Measurements from ENCODE around the gene ABCC5. TPM values are rescaled to one million over a fixed set of nuclear protein-coding genes. Genes with fewer than 3 reads are reported as not detected.

ABCC5 gene
- total and polyA plus RNA-seq, 12 donors = 12.1 to 89.6 (median 40.9) TPM

GRCh38 chr3:184058029-184058428 lies 40.3 kb upstream of the ABCC5 start:
- intact Hi-C loops (cut with DNase I) = no loop called here
- H3K4me3 ChIP-seq = no peak overlapping the region
- ATAC-seq (no peak), DNase-seq (no peak)
- WGBS, 2 donors = 61 to 67% methylated on average over 9 of the region's 9 CpGs
- H3K4me1 ChIP-seq = no peaks in the 10 kb centered on the region
- no peak overlapping the region for H3K27ac ChIP-seq
- H3K27me3 ChIP-seq = peaks cover 0 to 3% (median 0%) of the 10 kb centered on the region in 7 donors
- no peaks in the 10 kb centered on the region for H3K9me3 ChIP-seq
- H3K36me3 ChIP-seq = no peaks in the 10 kb centered on the region
- TF ChIP-seq, protein P1, sequence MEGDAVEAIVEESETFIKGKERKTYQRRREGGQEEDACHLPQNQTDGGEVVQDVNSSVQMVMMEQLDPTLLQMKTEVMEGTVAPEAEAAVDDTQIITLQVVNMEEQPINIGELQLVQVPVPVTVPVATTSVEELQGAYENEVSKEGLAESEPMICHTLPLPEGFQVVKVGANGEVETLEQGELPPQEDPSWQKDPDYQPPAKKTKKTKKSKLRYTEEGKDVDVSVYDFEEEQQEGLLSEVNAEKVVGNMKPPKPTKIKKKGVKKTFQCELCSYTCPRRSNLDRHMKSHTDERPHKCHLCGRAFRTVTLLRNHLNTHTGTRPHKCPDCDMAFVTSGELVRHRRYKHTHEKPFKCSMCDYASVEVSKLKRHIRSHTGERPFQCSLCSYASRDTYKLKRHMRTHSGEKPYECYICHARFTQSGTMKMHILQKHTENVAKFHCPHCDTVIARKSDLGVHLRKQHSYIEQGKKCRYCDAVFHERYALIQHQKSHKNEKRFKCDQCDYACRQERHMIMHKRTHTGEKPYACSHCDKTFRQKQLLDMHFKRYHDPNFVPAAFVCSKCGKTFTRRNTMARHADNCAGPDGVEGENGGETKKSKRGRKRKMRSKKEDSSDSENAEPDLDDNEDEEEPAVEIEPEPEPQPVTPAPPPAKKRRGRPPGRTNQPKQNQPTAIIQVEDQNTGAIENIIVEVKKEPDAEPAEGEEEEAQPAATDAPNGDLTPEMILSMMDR (IDR thresholded peaks at IDR 0.05) = no peak

DNA sequence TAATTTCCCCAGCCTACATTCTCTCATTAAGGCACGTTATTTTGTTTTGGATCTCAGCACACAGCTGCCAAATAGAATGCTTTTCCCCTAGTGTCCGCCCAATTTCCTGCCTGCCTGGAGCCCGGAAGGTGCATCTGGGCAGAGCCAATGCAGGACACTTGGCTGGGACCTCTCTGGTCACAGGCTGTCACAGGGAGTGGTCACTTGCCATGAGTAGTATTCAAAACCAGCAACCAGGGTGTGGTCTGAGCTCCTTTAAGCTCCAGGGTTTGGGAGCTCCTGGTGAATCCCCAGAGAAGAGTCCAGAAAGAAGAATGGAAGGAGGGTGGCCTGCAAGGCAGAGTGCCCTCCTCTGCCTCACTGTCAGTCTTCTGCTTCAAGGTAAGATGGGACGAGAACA lies 35.1 kb upstream of the ABCC5 start, which contains the start of gene HTR3C:
TSS of gene HTR3C (plus strand) at position 281 of the 400 bp plus-strand sequence. CDS start at position 315, 34 bp downstream.
- intact Hi-C loops (cut with DNase I) = no loop called here
- TF ChIP-seq, protein P1 (IDR thresholded peaks at IDR 0.05) = no peak
- no peaks in the 10 kb centered on the region for H3K9me3 ChIP-seq

DNA sequence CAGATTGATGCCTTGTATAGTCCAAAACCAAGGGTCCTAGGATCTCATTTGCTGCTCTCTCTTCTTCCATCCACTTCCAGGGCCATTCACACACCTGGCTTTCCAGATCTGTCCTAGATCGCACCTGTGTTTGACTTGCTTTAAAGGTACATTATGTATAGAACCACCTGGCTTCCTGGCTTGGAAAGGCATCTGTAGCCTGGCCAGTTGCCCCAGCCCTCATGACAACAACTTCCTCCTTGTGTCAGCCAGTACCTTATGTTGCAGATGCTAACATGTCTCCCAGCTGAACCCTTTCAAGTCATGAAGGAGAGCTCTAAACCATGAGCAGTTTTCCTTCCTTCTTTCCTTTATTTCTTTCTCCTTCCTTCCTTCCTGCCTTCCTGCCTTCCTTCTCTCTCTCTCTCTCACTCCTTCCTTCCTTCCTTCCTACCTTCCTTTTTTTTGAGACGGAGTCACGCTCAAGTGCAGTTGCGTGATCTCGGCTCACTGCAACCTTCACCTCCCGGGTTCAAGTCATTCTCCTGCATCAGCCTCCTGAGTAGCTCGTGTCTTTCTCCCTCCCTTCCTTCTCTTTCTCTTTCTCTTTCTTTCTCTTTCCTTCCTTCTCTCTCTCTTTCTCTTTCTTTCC lies 32.6 kb upstream of the ABCC5 start:
- no peaks in the 10 kb centered on the region for H3K27me3 ChIP-seq
- no peak for DNase-seq
- ATAC-seq = no peak
- no peak overlapping the region for H3K4me3 ChIP-seq
- TF ChIP-seq, protein P1 (IDR thresholded peaks at IDR 0.05) = no peak
- intact Hi-C loops (cut with DNase I) = no loop called here
- H3K9me3 ChIP-seq = no peaks in the 10 kb centered on the region
- H3K36me3 ChIP-seq = no peaks in the 10 kb centered on the region
- WGBS, 2 donors = 80 to 85% methylated on average over 7 of the region's 7 CpGs
- H3K4me1 ChIP-seq = no peaks in the 10 kb centered on the region
- no peak overlapping the region for H3K27ac ChIP-seq

More for the DNA sequence above, 35.1 kb upstream of the ABCC5 start, which contains the start of gene HTR3C:
- 52 to 60% methylated on average over 4 of the region's 4 CpGs for WGBS, 2 donors
- Histone ChIP-seq H3K36me3 (no peaks in the 10 kb centered on the region), H3K27ac (no peak within 1 kb of the TSS), H3K4me1 (no peaks in the 10 kb centered on the region), H3K27me3 (no peaks in the 10 kb centered on the region), H3K4me3 (no peak within 1 kb of the TSS)
- ATAC-seq (no peak), DNase-seq (no peak)

- 92 to 93% methylated on average over 5 of the region's 5 CpGs for WGBS, 2 donors
- intact Hi-C loops (cut with DNase I) = no loop called here
- DNase-seq = no peak
Measured at GRCh38 chr3:184045995-184046394, 28.3 kb upstream of the ABCC5 start.

More at GRCh38 chr3:184045995-184046394, 28.3 kb upstream of the ABCC5 start:
- H3K4me3 ChIP-seq = no peak overlapping the region
- TF ChIP-seq, protein P1 (IDR thresholded peaks at IDR 0.05) = no peak
- peak in 1 of 8 donors; percentile 10 for ATAC-seq
- no peaks in the 10 kb centered on the region for H3K27me3 ChIP-seq
- no peak overlapping the region for H3K27ac ChIP-seq
- H3K4me1 ChIP-seq = no peaks in the 10 kb centered on the region
- H3K9me3 ChIP-seq = no peaks in the 10 kb centered on the region
- H3K36me3 ChIP-seq = no peaks in the 10 kb centered on the region
